Mammary epithelial cell (primary cell): Measurements from ENCODE around the gene OPN1LW.
"Not testable (repeated sequence)": the region's sequence is repeated elsewhere in the genome, so short reads cannot be mapped to it uniquely, and the experiment has no call there.

Experiments used
- EZH2 ChIP-seq: IDR thresholded peaks from 2 replicates; pipeline ENCODE4 v1.6.1; 2012; ENCODE audit warnings: low read length, inconsistent platforms, borderline replicate concordance
- TF ChIP-seq, protein P1 (sequence below), 2 donors: IDR thresholded peaks in 1 of 2; conservative IDR thresholded peaks in 1 of 2; 2 replicates each; pipeline ENCODE4 v1.5.1; 2011 to 2012; ENCODE audit warnings: inconsistent platforms in 2 of 2, low read length in 2 of 2, mild to moderate bottlenecking in 2 of 2, control low read depth in 1 of 2, low read depth in 1 of 2; ENCODE audit not compliant: insufficient read depth in 1 of 2; ENCODE audit errors: extremely low read depth in 1 of 2

DNA sequence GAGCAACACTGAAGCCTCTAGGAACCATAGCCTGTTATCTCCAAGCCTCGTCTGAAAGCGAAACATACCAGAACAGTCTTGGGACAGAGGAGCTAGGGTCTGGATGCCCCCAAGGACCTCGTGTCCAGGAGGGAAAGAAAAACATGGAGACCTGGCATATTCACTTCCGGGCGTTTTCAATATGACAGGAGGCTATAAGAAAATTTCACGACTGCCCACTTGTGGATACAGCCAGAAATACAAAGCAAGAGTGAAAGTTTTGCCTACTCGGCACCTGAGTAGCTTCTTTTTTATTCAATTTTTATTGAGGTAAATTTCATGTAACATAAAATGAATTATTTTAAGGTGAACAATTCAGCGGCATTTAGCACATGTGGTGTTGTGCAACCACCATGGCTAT is 20.9 kb downstream of the OPN1LW start:
- TF ChIP-seq, protein P1, sequence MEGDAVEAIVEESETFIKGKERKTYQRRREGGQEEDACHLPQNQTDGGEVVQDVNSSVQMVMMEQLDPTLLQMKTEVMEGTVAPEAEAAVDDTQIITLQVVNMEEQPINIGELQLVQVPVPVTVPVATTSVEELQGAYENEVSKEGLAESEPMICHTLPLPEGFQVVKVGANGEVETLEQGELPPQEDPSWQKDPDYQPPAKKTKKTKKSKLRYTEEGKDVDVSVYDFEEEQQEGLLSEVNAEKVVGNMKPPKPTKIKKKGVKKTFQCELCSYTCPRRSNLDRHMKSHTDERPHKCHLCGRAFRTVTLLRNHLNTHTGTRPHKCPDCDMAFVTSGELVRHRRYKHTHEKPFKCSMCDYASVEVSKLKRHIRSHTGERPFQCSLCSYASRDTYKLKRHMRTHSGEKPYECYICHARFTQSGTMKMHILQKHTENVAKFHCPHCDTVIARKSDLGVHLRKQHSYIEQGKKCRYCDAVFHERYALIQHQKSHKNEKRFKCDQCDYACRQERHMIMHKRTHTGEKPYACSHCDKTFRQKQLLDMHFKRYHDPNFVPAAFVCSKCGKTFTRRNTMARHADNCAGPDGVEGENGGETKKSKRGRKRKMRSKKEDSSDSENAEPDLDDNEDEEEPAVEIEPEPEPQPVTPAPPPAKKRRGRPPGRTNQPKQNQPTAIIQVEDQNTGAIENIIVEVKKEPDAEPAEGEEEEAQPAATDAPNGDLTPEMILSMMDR (conservative IDR thresholded peaks at IDR 0.05 in 1 of 2, IDR thresholded peaks at IDR 0.05 in 1 of 2; ENCODE audit: extremely low read depth in 1 of 2, insufficient read depth in 1 of 2, low read depth in 1 of 2, low read length in 2 of 2): not testable (repeated sequence)
- not testable (repeated sequence) for TF ChIP-seq EZH2
